Activated naive CD8-positive, alpha-beta T cell treated with anti-CD3 and anti-CD28 coated beads, Interleukin-2, amount 50 U/mL, for 16 hours (primary cell): Measurements from ENCODE around the gene RBM12.

ENCODE experiments used
- DNase-seq: peaks from one replicate; pipeline ENCODE4 v3.0.0-alpha.2; 2020; ENCODE audit warnings: low read depth, low spot score

RBM12 gene

DNA sequence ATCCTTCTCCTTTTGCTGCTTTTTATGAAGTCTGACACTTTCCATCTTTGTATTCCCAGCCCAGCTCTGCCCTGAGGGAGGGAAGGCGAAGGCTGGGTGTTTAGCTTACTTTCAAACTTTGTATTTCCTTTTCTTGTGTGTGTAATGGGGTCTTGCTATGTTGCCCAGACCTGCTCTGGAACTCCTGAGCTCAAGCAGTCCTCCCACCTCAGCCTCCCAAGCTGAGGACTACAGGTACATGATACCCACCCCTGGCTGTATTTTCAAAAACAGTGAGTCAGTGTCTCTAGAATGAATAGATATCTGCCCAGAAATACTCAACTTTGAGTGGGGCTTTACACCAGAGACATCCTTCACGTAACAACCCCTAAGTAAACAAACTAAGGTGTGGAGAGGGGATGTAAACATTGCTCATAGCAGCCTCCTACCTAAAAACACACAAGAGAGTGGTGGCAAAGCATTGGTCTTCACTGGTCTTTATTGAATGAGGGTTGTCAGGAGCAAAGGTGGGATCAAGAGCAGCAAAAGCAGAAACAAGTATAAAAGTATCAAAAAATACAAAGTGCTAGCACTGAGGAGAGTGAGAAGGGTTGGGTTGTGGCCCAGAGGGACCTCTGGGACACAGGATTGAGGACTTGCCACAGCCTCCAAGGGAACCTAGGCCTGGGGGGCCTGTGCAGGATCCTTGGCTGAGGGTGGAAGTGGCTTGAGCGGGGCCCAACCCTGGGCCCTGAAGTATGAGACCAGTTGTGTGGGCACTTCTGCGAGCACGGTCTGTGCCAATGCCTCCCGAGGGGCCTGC lies 38.9 kb downstream of the RBM12 start:
- DNase-seq = no peak

DNA sequence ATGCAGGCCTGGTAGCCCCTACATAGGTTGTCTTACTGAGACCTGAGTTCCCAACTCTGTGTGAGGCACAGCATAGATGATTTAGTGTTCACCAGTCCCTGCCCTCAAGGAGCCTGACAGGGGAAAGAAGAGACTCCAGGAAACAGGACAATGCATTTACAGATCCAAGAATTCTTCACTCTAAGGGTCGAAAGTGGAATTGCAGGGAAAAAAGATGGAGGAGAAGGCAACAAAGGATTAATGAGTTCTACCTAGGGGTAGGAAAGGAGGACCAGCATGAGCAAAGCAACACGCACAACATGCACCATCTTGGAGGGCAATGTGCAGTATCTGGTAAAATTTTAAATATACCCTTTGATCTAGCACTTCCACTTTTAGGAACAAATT lies 43.1 kb downstream of the RBM12 start:
- DNase-seq = no peak

DNA sequence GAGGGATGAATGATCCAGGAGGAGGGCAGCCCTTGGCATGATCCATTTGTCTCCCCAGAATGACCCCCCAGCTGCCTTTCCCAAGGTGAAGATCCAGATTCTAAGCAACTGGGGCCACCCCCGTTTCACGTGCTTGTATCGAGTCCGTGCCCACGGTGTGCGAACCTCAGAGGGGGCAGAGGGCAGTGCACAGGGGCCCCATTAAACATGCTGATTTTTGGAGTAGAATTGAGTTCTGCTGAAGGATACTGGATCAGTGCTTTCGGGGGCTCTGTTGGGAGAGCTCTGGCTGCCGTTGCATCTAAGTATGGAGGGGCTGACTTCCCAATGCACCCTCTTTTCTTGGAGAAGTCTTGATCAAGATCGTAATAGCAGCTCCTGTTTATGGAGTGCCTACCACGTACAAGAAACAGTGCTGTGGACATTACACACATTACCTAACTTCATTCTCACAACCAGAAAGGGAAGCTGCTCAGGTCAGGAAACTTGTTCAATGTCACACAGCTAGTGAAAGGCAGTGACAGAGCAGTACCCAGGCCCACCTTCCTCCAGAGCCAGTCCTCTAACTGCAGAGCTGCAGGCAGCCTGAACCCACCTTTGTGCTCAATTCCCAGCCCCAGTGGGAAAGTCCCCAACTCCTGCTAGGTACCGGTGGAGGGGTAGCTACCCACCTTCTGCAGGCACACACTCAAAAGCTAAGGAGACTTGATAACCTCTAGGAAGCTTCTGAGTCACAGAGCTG lies 43.7 kb downstream of the RBM12 start:
- no peak for DNase-seq

DNA sequence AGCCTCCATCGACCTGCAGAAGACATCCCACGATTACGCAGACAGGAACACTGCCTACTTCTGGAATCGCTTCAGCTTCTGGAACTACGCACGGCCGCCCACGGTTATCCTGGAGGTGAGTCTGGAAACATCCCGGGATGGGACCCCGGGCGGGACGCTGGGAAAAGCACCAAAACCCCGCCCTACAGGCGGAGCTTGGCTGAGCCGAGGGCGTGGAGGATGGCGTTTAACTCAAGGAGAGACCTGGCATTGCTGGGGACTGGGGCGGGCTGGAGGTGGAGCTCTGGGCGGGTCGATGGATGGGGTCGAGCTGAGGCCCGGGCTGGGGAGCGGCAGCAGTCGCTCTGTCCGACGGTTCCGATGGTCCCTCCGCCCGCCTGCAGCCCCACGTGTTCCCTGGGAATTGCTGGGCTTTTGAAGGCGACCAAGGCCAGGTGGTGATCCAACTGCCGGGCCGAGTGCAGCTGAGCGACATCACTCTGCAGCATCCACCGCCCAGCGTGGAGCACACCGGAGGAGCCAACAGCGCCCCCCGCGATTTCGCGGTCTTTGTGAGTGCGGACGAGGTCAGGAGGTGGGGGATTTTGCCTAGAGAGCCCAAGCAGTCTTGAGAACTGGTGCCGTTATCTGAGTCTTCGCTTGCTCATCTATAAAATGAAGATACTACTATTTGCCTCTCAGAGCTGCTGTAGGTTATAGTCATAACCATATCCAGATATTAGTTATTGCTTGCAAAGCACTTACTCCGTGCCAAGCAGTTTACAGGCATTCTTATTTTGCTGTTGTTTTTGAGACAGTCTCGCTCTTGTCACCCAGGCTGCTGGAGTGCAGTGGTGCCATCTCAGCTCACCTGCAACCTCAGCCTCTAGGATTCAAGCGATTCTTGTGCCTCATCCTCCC lies 45.3 kb downstream of the RBM12 start:
- DNase-seq = peak; percentile 63

DNA sequence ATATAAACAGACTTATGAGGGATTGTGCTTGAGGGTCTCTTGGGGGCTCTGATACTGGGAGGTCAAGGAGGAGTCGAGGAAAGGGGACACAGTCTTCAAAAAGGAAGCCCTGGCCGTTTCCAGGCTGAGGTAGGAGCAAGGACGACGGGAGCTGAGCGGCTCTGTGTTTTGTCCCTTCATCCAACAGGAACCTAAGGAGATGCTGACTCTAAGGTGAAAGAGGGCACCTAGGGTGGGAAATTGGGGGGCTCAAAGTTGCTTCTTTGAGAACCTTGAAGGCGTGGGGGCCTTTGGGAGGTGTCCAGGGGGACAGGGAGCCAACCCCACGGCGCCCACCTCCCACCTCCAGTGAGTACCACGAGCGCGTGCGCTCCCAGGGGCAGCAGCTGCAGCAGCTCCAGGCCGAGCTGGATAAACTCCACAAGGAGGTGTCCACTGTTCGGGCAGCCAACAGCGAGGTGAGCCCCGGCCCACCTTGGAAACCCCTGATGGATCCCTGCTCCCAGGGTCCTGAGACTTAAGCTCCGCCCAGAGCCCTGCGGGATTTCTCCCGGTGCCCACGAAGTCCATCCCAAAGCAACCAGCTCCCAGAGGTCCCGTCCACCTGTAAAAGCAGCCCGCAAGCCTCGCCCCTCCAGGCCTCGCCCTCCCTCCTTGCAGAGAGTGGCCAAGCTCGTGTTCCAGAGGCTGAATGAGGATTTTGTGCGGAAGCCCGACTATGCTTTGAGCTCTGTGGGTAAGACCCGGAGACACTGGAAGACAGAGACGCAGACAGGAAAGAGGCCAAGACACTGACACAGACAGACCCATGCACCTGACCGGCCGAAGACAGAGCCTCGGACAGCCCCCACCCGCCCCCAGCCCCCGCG lies 46.2 kb downstream of the RBM12 start:
- DNase-seq = no peak

DNA sequence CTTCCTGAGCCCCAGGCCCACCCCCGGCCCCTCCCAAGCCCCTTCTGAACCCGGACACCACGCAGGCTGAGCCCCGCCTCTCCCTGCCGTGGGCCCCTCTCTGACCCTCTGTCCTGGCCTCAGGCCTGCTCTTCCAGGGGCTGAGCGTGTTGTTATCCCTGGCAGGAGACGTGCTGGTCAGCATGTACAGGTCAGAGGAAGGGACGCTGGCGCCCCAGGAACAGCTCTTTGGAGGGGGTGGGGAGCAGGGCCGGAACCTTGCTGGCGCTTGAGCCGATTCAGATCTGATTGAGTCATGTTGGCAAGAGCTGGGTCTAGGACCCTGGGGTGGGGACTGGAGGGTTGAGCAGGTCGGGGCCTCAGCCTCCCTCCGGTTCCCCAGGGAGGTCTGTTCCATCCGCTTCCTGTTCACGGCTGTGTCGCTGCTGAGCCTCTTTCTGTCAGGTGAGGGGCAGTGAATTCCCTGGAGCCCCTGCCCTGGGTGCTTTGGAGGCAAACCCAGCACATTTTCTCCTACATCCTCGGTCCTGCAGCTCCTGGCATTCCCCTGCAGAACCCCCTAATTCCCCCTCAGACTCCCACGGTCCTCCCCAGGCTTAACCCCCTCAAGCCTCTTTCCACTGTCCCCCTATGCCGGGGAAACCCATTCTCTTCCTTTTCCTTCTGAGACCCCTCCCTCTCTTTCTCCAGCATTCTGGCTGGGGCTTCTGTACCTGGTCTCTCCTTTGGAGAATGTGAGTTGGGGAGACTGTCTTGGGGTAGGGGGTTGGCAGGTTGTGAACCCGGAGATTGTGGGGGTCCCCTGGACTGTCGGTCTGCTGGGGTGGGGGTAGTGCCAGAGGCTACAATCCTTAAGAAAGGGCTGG lies 47.1 kb downstream of the RBM12 start:
- DNase-seq = no peak

DNA sequence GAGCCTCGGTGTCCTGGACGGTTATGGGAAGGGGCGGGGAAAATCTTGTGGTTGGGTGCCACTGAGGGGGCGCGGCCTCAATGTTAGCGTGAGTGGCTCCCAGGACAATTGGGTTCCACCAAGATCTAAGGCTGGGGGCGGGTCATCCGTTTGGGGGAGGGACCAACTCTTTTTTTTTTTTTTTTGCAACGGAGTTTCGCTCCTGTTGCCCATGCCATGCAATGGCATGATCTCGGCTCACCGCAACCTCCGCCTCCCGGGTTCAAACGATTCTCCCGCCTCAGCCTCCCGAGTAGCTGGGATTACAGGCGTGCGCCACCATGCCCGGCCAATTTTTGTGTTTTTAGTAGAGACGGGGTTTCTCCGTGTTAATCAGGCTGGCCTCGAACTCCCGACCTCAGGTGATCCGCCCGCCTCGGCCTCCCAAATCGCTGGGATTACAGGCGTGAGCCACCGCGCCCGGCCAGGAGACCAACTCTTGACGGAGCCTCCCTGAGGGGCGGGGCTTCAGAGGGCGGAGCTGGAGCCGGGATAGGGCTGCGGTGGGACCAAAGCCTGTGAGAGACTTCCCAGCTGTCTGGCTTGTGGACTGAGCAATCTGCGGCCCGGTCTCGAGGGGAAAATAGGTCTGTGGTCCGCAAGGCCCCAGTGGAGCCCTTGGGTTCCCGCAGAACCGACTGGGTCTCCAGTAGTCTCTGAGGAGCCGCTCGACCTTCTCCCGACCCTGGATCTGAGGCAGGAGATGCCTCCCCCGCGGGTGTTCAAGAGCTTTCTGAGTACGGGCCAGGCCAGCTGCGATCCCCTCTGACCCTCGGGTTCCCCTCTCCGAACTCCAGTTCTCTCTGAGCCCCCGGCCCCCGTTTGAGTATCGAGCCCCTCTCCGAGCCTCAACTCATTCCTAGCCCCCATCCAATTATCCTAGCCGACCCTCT lies 48.0 kb downstream of the RBM12 start:
- no peak for DNase-seq

DNA sequence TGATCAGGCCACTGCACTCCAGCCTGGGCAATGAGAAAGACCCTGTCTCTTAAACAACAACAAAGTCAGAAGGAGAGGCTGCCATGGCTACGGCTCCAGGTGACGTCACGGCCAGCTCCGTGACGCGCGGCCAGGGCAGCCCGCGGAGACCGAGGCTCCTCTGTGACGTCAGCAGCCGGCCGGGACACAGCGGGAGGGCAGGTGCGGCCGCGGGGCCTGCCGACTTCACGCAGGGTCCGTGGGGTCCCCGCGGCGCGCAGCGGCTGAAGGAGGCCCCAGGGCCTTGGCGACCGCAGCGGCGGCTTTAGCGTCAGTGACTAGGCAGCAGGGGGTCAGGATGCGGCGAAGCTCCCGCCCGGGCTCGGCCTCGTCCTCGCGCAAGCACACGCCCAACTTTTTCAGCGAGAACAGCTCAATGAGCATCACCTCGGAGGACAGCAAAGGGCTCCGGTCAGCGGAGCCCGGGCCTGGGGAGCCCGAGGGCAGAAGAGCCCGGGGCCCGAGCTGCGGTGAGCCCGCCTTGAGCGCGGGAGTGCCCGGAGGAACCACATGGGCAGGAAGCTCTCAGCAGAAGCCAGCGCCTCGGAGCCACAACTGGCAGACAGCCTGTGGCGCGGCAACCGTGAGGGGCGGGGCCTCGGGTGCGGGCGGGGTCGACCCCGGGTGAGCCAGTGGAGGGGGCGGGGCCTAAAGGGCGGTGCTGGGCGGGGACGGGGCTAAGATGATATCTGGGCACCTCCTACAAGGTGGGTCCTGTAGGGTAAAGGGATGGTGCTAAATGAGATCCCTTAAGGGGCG lies 48.8 kb downstream of the RBM12 start, which contains the start of gene SPAG4:
Gene SPAG4 (plus strand): TSS at position 163 of the 798 bp plus-strand sequence. CDS start 175 bp downstream, at position 338.
- peak; percentile 100 for DNase-seq

DNA sequence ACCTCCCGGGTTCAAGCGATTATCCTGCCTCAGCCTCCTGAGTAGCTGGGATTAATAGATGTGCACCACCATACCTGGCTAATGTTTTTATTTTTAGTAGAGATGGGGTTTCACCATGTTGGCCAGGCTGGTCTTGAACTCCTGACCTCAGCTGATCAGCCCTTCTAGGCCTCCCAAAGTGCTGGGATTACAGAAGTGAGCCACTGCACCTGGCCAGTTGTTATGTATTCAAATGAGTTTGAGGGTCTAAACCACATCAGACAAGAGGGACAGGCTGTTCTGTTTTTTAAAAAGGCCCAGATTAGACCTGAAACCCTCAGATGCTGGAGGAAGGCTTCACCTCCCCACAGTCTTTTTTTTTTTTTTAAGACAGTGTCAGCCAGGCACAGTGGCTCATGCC lies 53.2 kb downstream of the RBM12 start:
- DNase-seq = no peak

DNA sequence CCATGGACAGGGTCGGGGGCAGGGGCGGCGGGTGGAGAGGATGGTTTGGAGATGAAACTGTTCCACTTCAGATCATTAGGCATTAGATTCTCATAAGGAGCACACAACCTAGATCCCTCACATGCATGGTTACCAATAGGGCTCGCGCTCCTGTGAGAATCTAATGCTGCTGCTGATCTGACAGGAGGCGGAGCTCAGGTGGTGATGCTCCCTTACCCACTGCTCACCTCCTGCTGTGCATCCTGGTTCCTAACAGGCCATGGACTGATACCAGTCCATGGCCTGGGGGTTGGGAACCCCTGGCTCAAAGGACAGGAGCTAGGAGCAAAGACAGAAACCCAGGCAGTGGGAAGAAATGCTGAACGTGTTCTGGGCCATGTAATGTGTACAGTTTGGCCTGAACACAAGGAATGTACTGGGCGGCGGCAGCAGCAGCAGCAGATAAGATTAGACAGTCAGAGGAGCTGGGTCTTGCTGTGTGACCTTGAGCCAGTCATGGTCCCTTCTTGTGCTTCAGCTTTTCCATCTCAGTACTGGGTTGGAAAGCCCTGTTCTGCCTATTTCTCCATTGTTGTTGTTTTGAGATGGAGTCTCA lies 53.8 kb downstream of the RBM12 start:
- DNase-seq = no peak

DNA sequence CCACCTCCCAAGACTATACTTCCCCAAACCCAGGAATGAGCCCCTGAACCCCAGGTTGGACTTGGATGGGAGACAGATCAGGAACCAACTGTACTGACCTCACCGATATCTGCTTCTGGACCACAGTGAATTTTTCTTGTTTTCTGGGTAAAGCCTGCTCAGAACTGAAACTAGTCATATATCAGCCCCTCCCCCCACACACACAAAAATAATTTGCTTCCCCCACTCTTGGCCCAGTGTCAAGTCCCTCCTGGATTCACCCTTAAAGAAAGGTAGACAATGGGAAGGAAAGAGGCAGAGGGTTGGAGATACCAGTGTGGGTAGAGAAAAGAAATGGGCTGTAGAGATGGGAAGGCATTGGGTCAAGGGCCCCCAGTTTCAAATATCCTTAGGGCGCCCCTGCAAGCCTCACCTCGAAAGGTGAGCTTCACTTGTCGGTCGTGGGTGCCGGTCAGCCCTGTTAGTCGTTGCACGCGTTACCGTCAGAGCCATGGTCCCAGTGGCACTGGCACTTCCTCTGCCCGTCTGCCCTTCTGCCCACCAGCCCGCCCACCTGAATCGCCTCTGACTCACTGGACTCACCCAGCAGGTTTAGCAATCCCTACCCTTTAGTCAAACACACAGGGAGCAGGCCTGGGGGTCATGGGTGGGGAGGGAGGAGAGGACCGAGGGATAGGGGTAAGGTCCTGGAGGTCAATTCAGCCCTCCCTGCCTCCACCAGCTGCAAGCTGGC lies 57.5 kb downstream of the RBM12 start:
- DNase-seq = no peak

DNA sequence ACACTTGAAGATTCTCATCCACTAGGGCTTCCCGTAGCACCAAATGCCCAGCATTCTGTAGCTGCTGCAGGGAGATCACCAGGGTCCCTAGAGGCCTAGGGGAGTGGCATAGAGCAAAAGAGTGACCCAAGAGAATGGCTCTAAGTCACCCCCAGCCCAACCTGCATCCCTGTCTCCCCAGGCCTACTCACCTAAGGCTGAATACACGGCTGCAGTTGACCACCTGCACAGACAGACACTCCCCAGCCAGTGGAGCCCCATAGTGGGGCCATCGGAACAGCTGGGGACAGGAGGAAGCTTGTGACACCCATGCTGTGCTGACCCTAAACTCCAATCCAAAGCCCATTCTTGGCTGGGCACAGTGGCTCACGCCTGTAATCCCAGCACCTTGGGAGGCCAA lies 58.6 kb downstream of the RBM12 start:
- DNase-seq = no peak

DNA sequence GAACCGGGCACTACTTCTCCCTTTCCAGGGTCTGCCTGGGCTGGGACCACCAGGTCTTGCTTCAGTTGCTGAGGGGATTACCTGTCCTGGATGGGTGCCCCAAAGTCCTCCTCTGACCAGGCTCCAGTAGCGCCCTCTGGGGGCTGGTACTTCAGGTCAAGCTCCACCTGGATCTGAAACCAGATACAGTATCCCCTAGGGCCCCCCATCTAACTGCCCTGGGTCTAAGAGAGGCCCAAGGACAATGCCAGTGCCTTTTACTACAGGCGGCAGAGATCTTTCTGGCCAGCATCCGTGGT lies 60.3 kb downstream of the RBM12 start:
- DNase-seq = no peak

DNA sequence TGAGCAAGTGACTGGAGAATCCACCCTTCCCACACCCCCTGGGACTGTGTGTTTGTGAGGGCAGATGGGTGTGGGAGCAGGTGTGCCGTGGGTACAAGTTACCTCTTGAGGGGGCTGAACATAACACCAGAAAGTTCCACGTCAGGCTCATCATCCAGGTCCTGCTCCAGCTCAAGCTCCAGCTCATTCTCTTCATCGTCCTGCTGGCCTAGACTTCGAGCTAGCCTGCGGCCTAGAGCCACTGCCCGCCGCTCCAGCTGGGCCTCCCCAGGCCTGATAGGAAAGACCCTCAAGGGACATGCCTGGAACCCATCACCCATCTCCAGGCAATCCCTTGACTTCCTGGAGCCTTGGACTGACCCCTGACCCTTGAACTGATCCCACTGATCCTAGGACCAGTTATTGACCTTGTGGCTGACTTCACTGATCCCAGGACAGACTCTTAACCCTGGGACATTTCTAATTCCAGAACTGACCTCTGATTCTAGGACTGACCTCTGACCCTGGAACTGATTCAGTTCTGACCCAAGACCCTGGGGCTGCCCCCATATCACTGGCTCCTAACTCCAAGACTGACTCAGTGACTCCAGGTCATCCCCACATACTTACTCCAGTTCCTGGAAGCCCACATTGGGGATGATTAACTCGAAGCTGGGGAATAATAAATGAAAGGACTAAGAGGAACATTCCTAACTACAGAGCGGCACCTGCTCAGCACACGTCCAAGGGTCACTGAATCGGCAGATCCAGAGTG lies 60.8 kb downstream of the RBM12 start:
- DNase-seq = no peak

DNA sequence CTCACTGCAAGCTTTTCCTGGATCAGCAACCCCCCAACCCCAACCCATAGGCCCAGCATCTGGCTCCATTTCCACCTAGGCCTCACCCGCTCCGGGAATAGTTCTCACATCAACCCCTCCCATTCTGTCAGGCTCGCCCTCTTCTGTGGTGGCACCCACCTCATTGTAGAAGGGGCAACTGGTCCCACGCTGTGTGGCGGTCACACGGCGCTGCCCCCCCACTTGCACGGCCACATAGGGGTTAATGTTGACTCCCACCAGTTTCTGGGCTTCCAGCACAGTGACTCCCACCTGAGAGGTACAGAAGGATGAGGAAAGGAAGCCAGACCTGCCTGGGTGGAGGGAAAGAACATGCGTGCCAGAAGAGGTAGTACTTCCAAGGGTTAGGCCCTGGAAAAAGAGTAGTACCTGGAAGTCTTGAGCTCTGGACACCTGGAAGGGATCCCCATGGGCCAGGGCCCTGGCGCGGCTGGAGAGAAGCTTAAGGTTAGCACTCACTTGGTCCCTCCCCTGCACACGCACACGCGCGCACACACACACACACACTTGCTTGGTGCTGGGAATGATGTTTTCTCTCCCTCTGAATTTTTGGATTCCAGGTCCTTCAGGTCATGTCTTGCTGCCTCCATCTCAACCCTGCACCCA lies 61.7 kb downstream of the RBM12 start:
- no peak for DNase-seq

DNA sequence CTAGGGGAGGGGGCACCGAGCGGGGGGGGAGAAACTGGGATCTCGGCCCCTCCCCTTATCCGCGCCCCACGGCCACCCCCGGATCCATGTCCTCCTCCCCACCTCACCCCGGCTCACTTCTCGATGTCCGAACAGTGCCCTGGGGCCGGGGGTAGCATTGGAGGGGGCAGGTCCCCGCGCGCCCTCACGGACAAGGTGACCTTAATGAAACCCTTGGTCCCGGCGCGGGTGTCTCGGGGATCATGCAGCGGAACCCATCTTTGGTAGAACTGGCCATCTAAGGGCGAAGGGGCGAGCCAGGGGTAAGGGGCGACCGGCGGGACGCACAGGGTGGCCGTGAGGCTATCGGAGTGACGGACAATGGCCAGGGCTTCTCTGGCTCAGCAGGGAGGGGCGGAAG lies 62.7 kb downstream of the RBM12 start:
- no peak for DNase-seq
